GM23338 (cell line): ENCODE measurements around the gene FSTL3. TPM values are rescaled to one million over a fixed set of nuclear protein-coding genes. Genes with fewer than 3 reads are reported as not detected.

ENCODE experiments used
- ATAC-seq: fragments of 200-7000 bp; cut with Tn5 transposase; 3 replicates; pipeline ENCODE4 v1.9.1; 2020
- DNase-seq: peaks from one replicate; pipeline ENCODE4 v3.0.0-alpha.2; 2015; ENCODE audit warnings: low spot score
- H2AFZ ChIP-seq: fragments of 200-600 bp; sonication (generic); 2 replicates; pipeline ENCODE4 v1.8.0; 2016; ENCODE audit warnings: antibody characterized with exemption, mild to moderate bottlenecking, moderate library complexity
- H3F3A ChIP-seq: fragments of 200-600 bp; sonication (generic); replicated peaks from 2 replicates; pipeline ENCODE4 v1.8.0; 2017; ENCODE audit warnings: antibody characterized with exemption, mixed run types, low read depth
- H3K27ac ChIP-seq: fragments of 200-600 bp; sonication (generic); 2 replicates; pipeline ENCODE4 v1.6.1; 2016; ENCODE audit warnings: low read depth
- H3K27me3 ChIP-seq: fragments of 200-600 bp; sonication (generic); 2 replicates; pipeline ENCODE4 v1.8.0; 2016; ENCODE audit warnings: mild to moderate bottlenecking, mixed run types, moderate library complexity; ENCODE audit not compliant: insufficient read depth
- H3K36me3 ChIP-seq: fragments of 200-600 bp; sonication (generic); 2 replicates; pipeline ENCODE4 v1.8.0; 2016; ENCODE audit warnings: mild to moderate bottlenecking; ENCODE audit not compliant: insufficient read depth
- H3K4me1 ChIP-seq: fragments of 200-600 bp; sonication (generic); 2 replicates; pipeline ENCODE4 v1.8.0; 2016; ENCODE audit warnings: mild to moderate bottlenecking, moderate library complexity; ENCODE audit not compliant: insufficient read depth
- H3K4me2 ChIP-seq: fragments of 200-600 bp; sonication (generic); 2 replicates; pipeline ENCODE4 v1.7.1; 2017; ENCODE audit warnings: mixed run types
- H3K4me3 ChIP-seq: fragments of 200-600 bp; sonication (generic); 2 replicates; pipeline ENCODE4 v1.6.1; 2016; ENCODE audit warnings: mixed run types
- H3K79me2 ChIP-seq: fragments of 200-600 bp; sonication (generic); replicated peaks from 2 replicates; pipeline ENCODE4 v1.8.0; 2017; ENCODE audit warnings: mild to moderate bottlenecking; ENCODE audit not compliant: insufficient read depth
- H3K9me2 ChIP-seq: fragments of 200-600 bp; sonication (generic); 2 replicates; pipeline ENCODE4 v1.8.0; 2017; ENCODE audit not compliant: insufficient read depth
- H4K20me1 ChIP-seq: fragments of 200-600 bp; sonication (generic); replicated peaks from 2 replicates; pipeline ENCODE4 v1.8.0; 2017; ENCODE audit warnings: mild to moderate bottlenecking; ENCODE audit not compliant: insufficient read depth
- H3K27ac Mint-ChIP-seq: 2 replicates; pipeline ENCODE4 v1.8.0; 2020; ENCODE audit warnings: inconsistent platforms, mild to moderate bottlenecking, moderate library complexity, mixed read lengths
- H3K27me3 Mint-ChIP-seq: 3 replicates; pipeline ENCODE4 v1.8.0; 2022; ENCODE audit warnings: low read depth, mild to moderate bottlenecking, moderate library complexity, mixed read lengths, inconsistent platforms; ENCODE audit not compliant: insufficient read depth, poor library complexity
- H3K36me3 Mint-ChIP-seq: 3 replicates; pipeline ENCODE4 v1.8.0; 2021; ENCODE audit warnings: low read depth, mild to moderate bottlenecking, inconsistent platforms, moderate library complexity, mixed read lengths
- H3K4me1 Mint-ChIP-seq: 3 replicates; pipeline ENCODE4 v1.8.0; 2020; ENCODE audit warnings: mild to moderate bottlenecking, inconsistent platforms, mixed read lengths
- H3K4me3 Mint-ChIP-seq: 3 replicates; pipeline ENCODE4 v1.8.0; 2021; ENCODE audit warnings: moderate library complexity, mild to moderate bottlenecking, inconsistent platforms, mixed read lengths
- H3K9me3 Mint-ChIP-seq: 3 replicates; pipeline ENCODE4 v1.8.0; 2020; ENCODE audit warnings: moderate library complexity, mild to moderate bottlenecking, inconsistent platforms, mixed read lengths
- CREB1 ChIP-seq: fragments of 250-450 bp; sonication (Bioruptor Pico); IDR thresholded peaks from 2 replicates; pipeline ENCODE4 v1.5.0; 2020; ENCODE audit warnings: low read depth, mild to moderate bottlenecking, moderate library complexity
- EZH2 ChIP-seq: fragments of 200-600 bp; sonication (generic); IDR thresholded peaks from one replicate; pipeline ENCODE4 v1.8.0; 2017; ENCODE audit warnings: antibody characterized with exemption, mild to moderate bottlenecking, low read depth; ENCODE audit not compliant: unreplicated experiment
- EZH2phosphoT487 ChIP-seq: fragments of 200-600 bp; sonication (generic); IDR thresholded peaks from one replicate; pipeline ENCODE4 v1.8.1; 2018; ENCODE audit warnings: antibody characterized with exemption; ENCODE audit not compliant: unreplicated experiment
- JUNB ChIP-seq: IDR thresholded peaks from one replicate; pipeline ENCODE4 v1.6.1; 2016; ENCODE audit warnings: antibody characterized with exemption; ENCODE audit not compliant: unreplicated experiment
- NANOG ChIP-seq: IDR thresholded peaks from 2 replicates; pipeline ENCODE4 v1.6.1; 2016; ENCODE audit warnings: antibody characterized with exemption, borderline replicate concordance
- POLR2AphosphoS5 ChIP-seq: IDR thresholded peaks from 2 replicates; pipeline ENCODE4 v1.6.1; 2016; ENCODE audit warnings: antibody characterized with exemption, low read depth
- STAT1 ChIP-seq: IDR thresholded peaks from one replicate; pipeline ENCODE4 v1.6.1; 2016; ENCODE audit warnings: antibody characterized with exemption; ENCODE audit not compliant: unreplicated experiment
- ZNF114 ChIP-seq: fragments of 250-450 bp; sonication (Bioruptor Pico); IDR thresholded peaks from 2 replicates; pipeline ENCODE4 v1.5.0; 2020; ENCODE audit warnings: mild to moderate bottlenecking, moderate library complexity
- ZNF331 ChIP-seq: fragments of 250-450 bp; sonication (Bioruptor Pico); IDR thresholded peaks from 2 replicates; pipeline ENCODE4 v1.5.0; 2020; ENCODE audit warnings: low read depth, mild to moderate bottlenecking, moderate library complexity
- polyA plus RNA-seq: library from polyadenylated mRNA; unstranded; fragments of >200 nt; fragmentation: Nextera tagmentation; extraction: Ambion mirVana; gene quantifications from 2 replicates; pipeline ENCODE4 v1.2.1, GENCODE V29; 2016
- total RNA-seq: library from RNA; depleted of rRNA; stranded (reverse); fragments of >200 nt; shearing (Covaris generic); gene quantifications from 2 replicates; pipeline ENCODE4 v1.2.3, GENCODE V29; 2014
- TF ChIP-seq, protein P1 (sequence below): IDR thresholded peaks from 2 replicates; pipeline ENCODE4 v1.6.1; 2016; ENCODE audit warnings: antibody characterized with exemption
- TF ChIP-seq, protein P2 (sequence below): IDR thresholded peaks from one replicate; pipeline ENCODE4 v1.6.1; 2018; ENCODE audit warnings: antibody characterized with exemption; ENCODE audit not compliant: unreplicated experiment
- TF ChIP-seq, protein P3 (sequence below): fragments of 250-450 bp; sonication (Bioruptor Pico); IDR thresholded peaks from 2 replicates; pipeline ENCODE4 v1.5.0; 2020; ENCODE audit warnings: mild to moderate bottlenecking, moderate library complexity

The FSTL3 gene
- total and polyA plus RNA-seq, 2 experiments from 2014 or later = 3.1 to 10.1 TPM

DNA sequence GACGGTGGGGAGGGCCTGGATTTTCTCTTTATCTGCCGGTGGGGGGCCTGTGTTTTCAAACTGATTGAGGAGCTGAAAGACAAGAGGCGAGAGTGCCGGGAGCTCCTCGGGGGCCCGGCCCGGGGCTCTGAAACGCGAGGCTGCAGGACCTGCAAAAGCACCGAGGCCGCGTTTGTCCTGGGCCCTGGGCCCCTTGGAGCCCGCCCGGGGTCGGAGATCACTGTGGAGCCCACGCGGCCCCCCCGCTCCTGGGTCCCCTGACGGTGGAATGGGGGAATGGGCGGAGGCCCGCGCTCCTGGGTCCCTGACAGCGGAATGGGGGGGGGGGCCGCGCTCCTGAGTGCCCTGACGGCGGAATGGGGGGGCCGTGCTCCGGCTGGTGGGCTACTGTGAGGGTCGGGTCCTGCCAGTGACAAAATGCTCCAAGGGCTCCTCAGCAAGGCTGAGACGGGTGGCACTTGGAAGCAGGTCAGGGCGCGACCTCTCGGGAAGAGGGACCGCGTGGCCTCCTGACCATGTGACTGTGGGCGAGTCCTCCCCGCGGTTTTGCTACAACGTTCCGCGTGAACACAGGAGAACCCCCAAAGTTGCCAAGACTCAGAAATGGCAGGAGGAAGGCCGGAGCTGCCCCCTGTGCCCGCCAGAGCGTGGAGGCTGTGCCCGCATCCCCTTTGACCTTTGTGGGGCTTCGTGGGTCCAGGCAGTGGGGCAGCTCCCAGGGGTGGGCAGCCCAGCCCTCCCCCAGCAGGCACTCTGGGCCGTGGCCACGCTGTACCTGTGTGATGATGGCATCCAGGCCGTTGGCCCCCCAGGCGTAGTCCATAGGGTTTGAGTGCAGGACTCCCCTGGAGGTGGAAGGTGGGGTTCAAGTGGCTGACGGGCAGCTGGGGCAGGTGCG is 27.0 kb upstream of the FSTL3 start:
- no peak overlapping the region for H3K27ac Mint-ChIP-seq
- no peaks in the 10 kb centered on the region for H3K4me1 ChIP-seq
- no peak overlapping the region for H3K4me2 ChIP-seq
- H3K36me3 Mint-ChIP-seq = peaks cover 27% of the 10 kb centered on the region
- H3K4me3 Mint-ChIP-seq = no peak overlapping the region
- H4K20me1 ChIP-seq = no peaks in the 10 kb centered on the region; the same call in none of the 2 replicates
- no peak overlapping the region for H3K4me3 ChIP-seq
- H3K27me3 ChIP-seq = no peaks in the 10 kb centered on the region
- no peaks in the 10 kb centered on the region for H3K9me3 Mint-ChIP-seq
- DNase-seq (no peak), ATAC-seq (no peak)
- H3K9me2 ChIP-seq = no peaks in the 10 kb centered on the region
- H3F3A ChIP-seq = 0 out of 2 replicates have a peak, but pooled peaks cover 3% of the 10 kb centered on the region
- H3K27ac ChIP-seq = no peak overlapping the region
- TF ChIP-seq NANOG (no peak), ZNF331 (no peak), ZNF114 (CRISPR knock-in tag) (no peak), STAT1 (no peak), EZH2 (no peak), POLR2AphosphoS5 (no peak), EZH2phosphoT487 (no peak), CREB1 (no peak), JUNB (no peak)
- TF ChIP-seq, protein P1, sequence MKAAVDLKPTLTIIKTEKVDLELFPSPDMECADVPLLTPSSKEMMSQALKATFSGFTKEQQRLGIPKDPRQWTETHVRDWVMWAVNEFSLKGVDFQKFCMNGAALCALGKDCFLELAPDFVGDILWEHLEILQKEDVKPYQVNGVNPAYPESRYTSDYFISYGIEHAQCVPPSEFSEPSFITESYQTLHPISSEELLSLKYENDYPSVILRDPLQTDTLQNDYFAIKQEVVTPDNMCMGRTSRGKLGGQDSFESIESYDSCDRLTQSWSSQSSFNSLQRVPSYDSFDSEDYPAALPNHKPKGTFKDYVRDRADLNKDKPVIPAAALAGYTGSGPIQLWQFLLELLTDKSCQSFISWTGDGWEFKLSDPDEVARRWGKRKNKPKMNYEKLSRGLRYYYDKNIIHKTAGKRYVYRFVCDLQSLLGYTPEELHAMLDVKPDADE = no peak
- TF ChIP-seq, protein P2, sequence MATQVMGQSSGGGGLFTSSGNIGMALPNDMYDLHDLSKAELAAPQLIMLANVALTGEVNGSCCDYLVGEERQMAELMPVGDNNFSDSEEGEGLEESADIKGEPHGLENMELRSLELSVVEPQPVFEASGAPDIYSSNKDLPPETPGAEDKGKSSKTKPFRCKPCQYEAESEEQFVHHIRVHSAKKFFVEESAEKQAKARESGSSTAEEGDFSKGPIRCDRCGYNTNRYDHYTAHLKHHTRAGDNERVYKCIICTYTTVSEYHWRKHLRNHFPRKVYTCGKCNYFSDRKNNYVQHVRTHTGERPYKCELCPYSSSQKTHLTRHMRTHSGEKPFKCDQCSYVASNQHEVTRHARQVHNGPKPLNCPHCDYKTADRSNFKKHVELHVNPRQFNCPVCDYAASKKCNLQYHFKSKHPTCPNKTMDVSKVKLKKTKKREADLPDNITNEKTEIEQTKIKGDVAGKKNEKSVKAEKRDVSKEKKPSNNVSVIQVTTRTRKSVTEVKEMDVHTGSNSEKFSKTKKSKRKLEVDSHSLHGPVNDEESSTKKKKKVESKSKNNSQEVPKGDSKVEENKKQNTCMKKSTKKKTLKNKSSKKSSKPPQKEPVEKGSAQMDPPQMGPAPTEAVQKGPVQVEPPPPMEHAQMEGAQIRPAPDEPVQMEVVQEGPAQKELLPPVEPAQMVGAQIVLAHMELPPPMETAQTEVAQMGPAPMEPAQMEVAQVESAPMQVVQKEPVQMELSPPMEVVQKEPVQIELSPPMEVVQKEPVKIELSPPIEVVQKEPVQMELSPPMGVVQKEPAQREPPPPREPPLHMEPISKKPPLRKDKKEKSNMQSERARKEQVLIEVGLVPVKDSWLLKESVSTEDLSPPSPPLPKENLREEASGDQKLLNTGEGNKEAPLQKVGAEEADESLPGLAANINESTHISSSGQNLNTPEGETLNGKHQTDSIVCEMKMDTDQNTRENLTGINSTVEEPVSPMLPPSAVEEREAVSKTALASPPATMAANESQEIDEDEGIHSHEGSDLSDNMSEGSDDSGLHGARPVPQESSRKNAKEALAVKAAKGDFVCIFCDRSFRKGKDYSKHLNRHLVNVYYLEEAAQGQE = no peak
- TF ChIP-seq, protein P3, sequence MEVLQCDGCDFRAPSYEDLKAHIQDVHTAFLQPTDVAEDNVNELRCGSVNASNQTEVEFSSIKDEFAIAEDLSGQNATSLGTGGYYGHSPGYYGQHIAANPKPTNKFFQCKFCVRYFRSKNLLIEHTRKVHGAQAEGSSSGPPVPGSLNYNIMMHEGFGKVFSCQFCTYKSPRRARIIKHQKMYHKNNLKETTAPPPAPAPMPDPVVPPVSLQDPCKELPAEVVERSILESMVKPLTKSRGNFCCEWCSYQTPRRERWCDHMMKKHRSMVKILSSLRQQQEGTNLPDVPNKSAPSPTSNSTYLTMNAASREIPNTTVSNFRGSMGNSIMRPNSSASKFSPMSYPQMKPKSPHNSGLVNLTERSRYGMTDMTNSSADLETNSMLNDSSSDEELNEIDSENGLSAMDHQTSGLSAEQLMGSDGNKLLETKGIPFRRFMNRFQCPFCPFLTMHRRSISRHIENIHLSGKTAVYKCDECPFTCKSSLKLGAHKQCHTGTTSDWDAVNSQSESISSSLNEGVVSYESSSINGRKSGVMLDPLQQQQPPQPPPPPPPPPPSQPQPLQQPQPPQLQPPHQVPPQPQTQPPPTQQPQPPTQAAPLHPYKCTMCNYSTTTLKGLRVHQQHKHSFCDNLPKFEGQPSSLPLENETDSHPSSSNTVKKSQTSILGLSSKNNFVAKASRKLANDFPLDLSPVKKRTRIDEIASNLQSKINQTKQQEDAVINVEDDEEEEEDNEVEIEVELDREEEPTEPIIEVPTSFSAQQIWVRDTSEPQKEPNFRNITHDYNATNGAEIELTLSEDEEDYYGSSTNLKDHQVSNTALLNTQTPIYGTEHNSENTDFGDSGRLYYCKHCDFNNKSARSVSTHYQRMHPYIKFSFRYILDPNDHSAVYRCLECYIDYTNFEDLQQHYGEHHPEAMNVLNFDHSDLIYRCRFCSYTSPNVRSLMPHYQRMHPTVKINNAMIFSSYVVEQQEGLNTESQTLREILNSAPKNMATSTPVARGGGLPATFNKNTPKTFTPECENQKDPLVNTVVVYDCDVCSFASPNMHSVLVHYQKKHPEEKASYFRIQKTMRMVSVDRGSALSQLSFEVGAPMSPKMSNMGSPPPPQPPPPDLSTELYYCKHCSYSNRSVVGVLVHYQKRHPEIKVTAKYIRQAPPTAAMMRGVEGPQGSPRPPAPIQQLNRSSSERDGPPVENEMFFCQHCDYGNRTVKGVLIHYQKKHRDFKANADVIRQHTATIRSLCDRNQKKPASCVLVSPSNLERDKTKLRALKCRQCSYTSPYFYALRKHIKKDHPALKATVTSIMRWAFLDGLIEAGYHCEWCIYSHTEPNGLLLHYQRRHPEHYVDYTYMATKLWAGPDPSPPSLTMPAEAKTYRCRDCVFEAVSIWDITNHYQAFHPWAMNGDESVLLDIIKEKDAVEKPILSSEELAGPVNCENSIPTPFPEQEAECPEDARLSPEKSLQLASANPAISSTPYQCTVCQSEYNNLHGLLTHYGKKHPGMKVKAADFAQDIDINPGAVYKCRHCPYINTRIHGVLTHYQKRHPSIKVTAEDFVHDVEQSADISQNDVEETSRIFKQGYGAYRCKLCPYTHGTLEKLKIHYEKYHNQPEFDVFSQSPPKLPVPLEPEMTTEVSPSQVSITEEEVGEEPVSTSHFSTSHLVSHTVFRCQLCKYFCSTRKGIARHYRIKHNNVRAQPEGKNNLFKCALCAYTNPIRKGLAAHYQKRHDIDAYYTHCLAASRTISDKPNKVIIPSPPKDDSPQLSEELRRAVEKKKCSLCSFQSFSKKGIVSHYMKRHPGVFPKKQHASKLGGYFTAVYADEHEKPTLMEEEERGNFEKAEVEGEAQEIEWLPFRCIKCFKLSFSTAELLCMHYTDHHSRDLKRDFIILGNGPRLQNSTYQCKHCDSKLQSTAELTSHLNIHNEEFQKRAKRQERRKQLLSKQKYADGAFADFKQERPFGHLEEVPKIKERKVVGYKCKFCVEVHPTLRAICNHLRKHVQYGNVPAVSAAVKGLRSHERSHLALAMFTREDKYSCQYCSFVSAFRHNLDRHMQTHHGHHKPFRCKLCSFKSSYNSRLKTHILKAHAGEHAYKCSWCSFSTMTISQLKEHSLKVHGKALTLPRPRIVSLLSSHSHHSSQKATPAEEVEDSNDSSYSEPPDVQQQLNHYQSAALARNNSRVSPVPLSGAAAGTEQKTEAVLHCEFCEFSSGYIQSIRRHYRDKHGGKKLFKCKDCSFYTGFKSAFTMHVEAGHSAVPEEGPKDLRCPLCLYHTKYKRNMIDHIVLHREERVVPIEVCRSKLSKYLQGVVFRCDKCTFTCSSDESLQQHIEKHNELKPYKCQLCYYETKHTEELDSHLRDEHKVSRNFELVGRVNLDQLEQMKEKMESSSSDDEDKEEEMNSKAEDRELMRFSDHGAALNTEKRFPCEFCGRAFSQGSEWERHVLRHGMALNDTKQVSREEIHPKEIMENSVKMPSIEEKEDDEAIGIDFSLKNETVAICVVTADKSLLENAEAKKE (CRISPR knock-in tag) = no peak
- H2AFZ ChIP-seq = no peak overlapping the region
- no peaks in the 10 kb centered on the region for H3K4me1 Mint-ChIP-seq
- H3K27me3 Mint-ChIP-seq = peaks cover 5% of the 10 kb centered on the region
- 0 out of 2 replicates have a peak, but pooled peaks cover 5% of the 10 kb centered on the region for H3K36me3 ChIP-seq
- peaks cover 20% of the 10 kb centered on the region for H3K79me2 ChIP-seq
